Lower leg skin (tissue), 3 donors: ENCODE data around the gene CAPN9.

Experiments used
- CTCF ChIP-seq, 3 donors: fragments of 450-650 bp; IDR thresholded peaks; one replicate each; pipeline ENCODE4 v1.5.1; 2016; ENCODE audit warnings: antibody characterized with exemption in 3 of 3, mild to moderate bottlenecking in 3 of 3, moderate library complexity in 2 of 3
- POLR2A ChIP-seq, 2 donors: fragments of 450-650 bp; IDR thresholded peaks; one replicate each; pipeline ENCODE4 v1.6.1; 2016 to 2017; ENCODE audit warnings: antibody characterized with exemption in 2 of 2, mild to moderate bottlenecking in 1 of 2, moderate library complexity in 1 of 2

GRCh38 chr1:230752407-230752806, 5.2 kb downstream of the CAPN9 start:
- TF ChIP-seq CTCF (IDR thresholded peaks at IDR 0.05), result no peak
- TF ChIP-seq POLR2A (IDR thresholded peaks at IDR 0.05), result no peak
